HG03060 (cell line): ENCODE measurements around the gene FARS2.
A peak's percentile ranks its signal among the peaks of the same experiment; 100 is the strongest.
"Not testable (repeated sequence)": the region's sequence is repeated elsewhere in the genome, so short reads cannot be mapped to it uniquely, and the experiment has no call there.

ENCODE experiments used
- ATAC-seq: cut with Tn5 transposase; IDR thresholded peaks from one replicate; pipeline ENCODE4 v1.9.1; 2021; ENCODE audit warnings: low read depth, moderate number of reproducible peaks; ENCODE audit not compliant: unreplicated experiment

Gene FARS2

GRCh38 chr6:5645328-5646290, 384.3 kb downstream of the FARS2 start:
- ATAC-seq = no peak

- no peak for ATAC-seq
Measured at GRCh38 chr6:5652406-5653137, 391.3 kb downstream of the FARS2 start.

- ATAC-seq = no peak
Measured at GRCh38 chr6:5653801-5654200, 392.5 kb downstream of the FARS2 start.

GRCh38 chr6:5656226-5656625, 394.9 kb downstream of the FARS2 start:
- no peak for ATAC-seq

GRCh38 chr6:5656695-5657094, 395.4 kb downstream of the FARS2 start:
- ATAC-seq = not testable (repeated sequence)

GRCh38 chr6:5657684-5658430, 396.5 kb downstream of the FARS2 start:
- ATAC-seq = no peak

GRCh38 chr6:5659467-5659866, 398.2 kb downstream of the FARS2 start:
- no peak for ATAC-seq

GRCh38 chr6:5660772-5661171, 399.5 kb downstream of the FARS2 start:
- ATAC-seq = no peak

GRCh38 chr6:5662797-5663196, 401.5 kb downstream of the FARS2 start:
- no peak for ATAC-seq

- no peak for ATAC-seq
Measured at GRCh38 chr6:5663259-5663658, 401.9 kb downstream of the FARS2 start.

GRCh38 chr6:5663739-5664138, 402.4 kb downstream of the FARS2 start:
- ATAC-seq = no peak

- no peak for ATAC-seq
Measured at GRCh38 chr6:5664149-5664548, 402.8 kb downstream of the FARS2 start.

- ATAC-seq = no peak
Measured at GRCh38 chr6:5665173-5665572, 403.9 kb downstream of the FARS2 start.

- no peak for ATAC-seq
Measured at GRCh38 chr6:5665667-5666066, 404.4 kb downstream of the FARS2 start.

GRCh38 chr6:5666695-5667094, 405.4 kb downstream of the FARS2 start:
- no peak for ATAC-seq

GRCh38 chr6:5667737-5668136, 406.4 kb downstream of the FARS2 start:
- ATAC-seq = no peak

- ATAC-seq = no peak
Measured at GRCh38 chr6:5670381-5670780, 409.1 kb downstream of the FARS2 start.

GRCh38 chr6:5670811-5671561, 409.7 kb downstream of the FARS2 start:
- peak; percentile 44 for ATAC-seq

- no peak for ATAC-seq
Measured at GRCh38 chr6:5671601-5672559, 410.6 kb downstream of the FARS2 start.
